IMR-90 (cell line): ENCODE measurements around the gene RPL27A. TPM values are rescaled to one million over a fixed set of nuclear protein-coding genes. Genes with fewer than 3 reads are reported as not detected.

Experiments
- ATAC-seq: fragments of 200-7000 bp; cut with Tn5 transposase; 2 replicates; pipeline ENCODE4 v1.9.1; 2020; ENCODE audit warnings: low read depth, mild to moderate bottlenecking, moderate library complexity
- BruUV-seq: library from RNA; stranded (reverse); fragments of 400-500 nt; replicated peaks from 2 replicates; lab custom pipeline; 2021; lab: Mats Ljungman, UMichigan
- CTCF ChIA-PET: fragments of 300-600 bp; formaldehyde crosslinking; extraction: SDS; loops from one replicate; lab custom pipeline; 2021; ENCODE audit warnings: antibody characterized with exemption; lab: Yijun Ruan, JAX
- POLR2A ChIA-PET: fragments of 300-600 bp; sonication (Branson Sonifier 250); formaldehyde crosslinking; loops from one replicate; lab custom pipeline; 2022; ENCODE audit warnings: antibody characterized with exemption; ENCODE audit not compliant: unreplicated experiment; lab: Charles Lee
- DNase-seq: peaks from one replicate; pipeline ENCODE4 v3.0.0; 2013
- H2AFZ ChIP-seq: replicated peaks from 2 replicates; pipeline ENCODE3; 2013; ENCODE audit warnings: low read length, mild to moderate bottlenecking; ENCODE audit not compliant: poor library complexity
- H2AK5ac ChIP-seq: 2 replicates; pipeline ENCODE4 v1.6.1; 2013; ENCODE audit warnings: low read depth, low read length, inconsistent platforms
- H2AK9ac ChIP-seq: replicated peaks from 2 replicates; pipeline ENCODE3; 2013; ENCODE audit warnings: mild to moderate bottlenecking, low read depth, low read length, moderate library complexity; ENCODE audit not compliant: poor library complexity
- H2BK120ac ChIP-seq: 2 replicates; pipeline ENCODE4 v1.6.1; 2013; ENCODE audit warnings: low read depth, low read length, inconsistent platforms
- H2BK15ac ChIP-seq: 3 replicates; pipeline ENCODE4 v1.6.1; 2013; ENCODE audit warnings: low read depth, low read length, inconsistent platforms
- H2BK20ac ChIP-seq: 2 replicates; pipeline ENCODE4 v1.6.1; 2013; ENCODE audit warnings: low read depth, mild to moderate bottlenecking, inconsistent platforms, low read length, moderate library complexity
- H2BK5ac ChIP-seq: 2 replicates; pipeline ENCODE4 v1.6.1; 2013; ENCODE audit warnings: mild to moderate bottlenecking, low read depth, low read length, inconsistent platforms; ENCODE audit not compliant: poor library complexity, severe bottlenecking
- H3K14ac ChIP-seq: replicated peaks from 2 replicates; pipeline ENCODE4 v1.6.1; 2013; ENCODE audit warnings: low read depth, low read length, inconsistent platforms
- H3K18ac ChIP-seq: 2 replicates; pipeline ENCODE4 v1.6.1; 2013; ENCODE audit warnings: low read depth, low read length, control low read depth
- H3K23ac ChIP-seq: 2 replicates; pipeline ENCODE4 v1.6.1; 2013; ENCODE audit warnings: low read depth, low read length, inconsistent platforms
- H3K27ac ChIP-seq: 2 replicates; pipeline ENCODE4 v1.5.1; 2013; ENCODE audit warnings: mild to moderate bottlenecking, control low read depth, low read length; ENCODE audit not compliant: insufficient read depth
- H3K27me3 ChIP-seq: 2 replicates; pipeline ENCODE4 v1.6.1; 2013; ENCODE audit warnings: low read length; ENCODE audit not compliant: control insufficient read depth, insufficient read depth
- H3K36me3 ChIP-seq: 2 replicates; pipeline ENCODE4 v1.6.1; 2013; ENCODE audit warnings: low read length, mixed read lengths; ENCODE audit not compliant: control insufficient read depth, insufficient read depth
- H3K4ac ChIP-seq: 2 replicates; pipeline ENCODE4 v1.6.1; 2013; ENCODE audit warnings: low read depth, low read length, inconsistent platforms
- H3K4me1 ChIP-seq: 2 replicates; pipeline ENCODE4 v1.6.1; 2013; ENCODE audit warnings: low read length, mixed read lengths; ENCODE audit not compliant: control insufficient read depth, insufficient read depth
- H3K4me2 ChIP-seq: 2 replicates; pipeline ENCODE4 v1.6.1; 2013; ENCODE audit warnings: low read depth, mild to moderate bottlenecking, control low read depth, low read length, moderate library complexity
- H3K4me3 ChIP-seq: 2 replicates; pipeline ENCODE4 v1.5.1; 2013; ENCODE audit warnings: low read depth, mild to moderate bottlenecking, control low read depth, low read length, moderate library complexity; ENCODE audit not compliant: insufficient read depth
- H3K56ac ChIP-seq: 2 replicates; pipeline ENCODE4 v1.6.1; 2013; ENCODE audit warnings: low read length, inconsistent platforms; ENCODE audit not compliant: insufficient read depth; ENCODE audit errors: extremely low read depth
- H3K79me1 ChIP-seq, 2 experiments: 2 replicates each; pipeline ENCODE4 v1.6.1; 2013; ENCODE audit warnings: low read length in 2 of 2, inconsistent platforms in 1 of 2, low read depth in 1 of 2
- H3K9ac ChIP-seq: 2 replicates; pipeline ENCODE4 v1.6.1; 2013; ENCODE audit warnings: low read depth, low read length, control low read depth
- H3K9me1 ChIP-seq: 2 replicates; pipeline ENCODE4 v1.6.1; 2013; ENCODE audit warnings: low read length, inconsistent platforms; ENCODE audit not compliant: insufficient read depth
- H3K9me3 ChIP-seq: 2 replicates; pipeline ENCODE4 v1.6.1; 2013; ENCODE audit warnings: low read length; ENCODE audit not compliant: control insufficient read depth, insufficient read depth
- H4K20me1 ChIP-seq: 2 replicates; pipeline ENCODE4 v1.6.1; 2013; ENCODE audit warnings: low read length, inconsistent platforms; ENCODE audit not compliant: insufficient read depth
- H4K5ac ChIP-seq: 2 replicates; pipeline ENCODE4 v1.6.1; 2013; ENCODE audit warnings: mild to moderate bottlenecking, low read depth, low read length, control low read depth
- H4K8ac ChIP-seq, 2 experiments: 2 replicates each; pipeline ENCODE4 v1.6.1; 2013; ENCODE audit warnings: low read depth in 2 of 2, low read length in 2 of 2, control low read depth in 1 of 2, inconsistent platforms in 1 of 2
- H4K91ac ChIP-seq: 2 replicates; pipeline ENCODE4 v1.6.1; 2013; ENCODE audit warnings: low read depth, low read length, inconsistent platforms; ENCODE audit not compliant: insufficient read depth
- BHLHE40 ChIP-seq: fragments of 150-350 bp; IDR thresholded peaks from 2 replicates; pipeline ENCODE4 v1.6.1; 2016; ENCODE audit warnings: mild to moderate bottlenecking, low read depth, low read length
- CEBPB ChIP-seq: IDR thresholded peaks from 2 replicates; pipeline ENCODE4 v1.6.1; 2012; ENCODE audit warnings: low read depth, low read length, improper control_type of control experiment
- CHD1 ChIP-seq: IDR thresholded peaks from 2 replicates; pipeline ENCODE4 v1.6.1; 2012; ENCODE audit warnings: low read depth, low read length, improper control_type of control experiment
- CTCF ChIP-seq: conservative IDR thresholded peaks from 2 replicates; pipeline ENCODE4 v1.5.1; 2012; ENCODE audit warnings: mild to moderate bottlenecking, low read depth, low read length, improper control_type of control experiment
- FOS ChIP-seq: fragments of 150-350 bp; IDR thresholded peaks from 2 replicates; pipeline ENCODE4 v1.6.1; 2016; ENCODE audit warnings: low read depth, low read length
- MAFK ChIP-seq: IDR thresholded peaks from 2 replicates; pipeline ENCODE4 v1.6.1; 2012; ENCODE audit warnings: low read depth, low read length, improper control_type of control experiment
- MAZ ChIP-seq: IDR thresholded peaks from 2 replicates; pipeline ENCODE4 v1.6.1; 2012; ENCODE audit warnings: low read depth, mild to moderate bottlenecking, low read length, improper control_type of control experiment, moderate library complexity, borderline replicate concordance
- MXI1 ChIP-seq: IDR thresholded peaks from 2 replicates; pipeline ENCODE4 v1.6.1; 2012; ENCODE audit warnings: low read depth, mild to moderate bottlenecking, low read length, moderate library complexity, borderline replicate concordance
- NFE2L2 ChIP-seq: fragments of 150-350 bp; IDR thresholded peaks from 2 replicates; pipeline ENCODE4 v1.6.1; 2016; ENCODE audit warnings: low read depth, mild to moderate bottlenecking, low read length
- POLR2A ChIP-seq: IDR thresholded peaks from 2 replicates; pipeline ENCODE4 v1.6.1; 2012; ENCODE audit warnings: mild to moderate bottlenecking, low read depth, low read length
- RAD21 ChIP-seq: IDR thresholded peaks from 2 replicates; pipeline ENCODE4 v1.6.1; 2012; ENCODE audit warnings: low read length, improper control_type of control experiment
- RCOR1 ChIP-seq: IDR thresholded peaks from 2 replicates; pipeline ENCODE4 v1.6.1; 2012; ENCODE audit warnings: mild to moderate bottlenecking, low read length, improper control_type of control experiment; ENCODE audit not compliant: insufficient replicate concordance
- RFX5 ChIP-seq: IDR thresholded peaks from 2 replicates; pipeline ENCODE4 v1.8.0; 2012; ENCODE audit warnings: low read depth, mild to moderate bottlenecking, low read length, moderate library complexity
- SMC3 ChIP-seq: fragments of 150-350 bp; IDR thresholded peaks from 2 replicates; pipeline ENCODE4 v1.6.1; 2016; ENCODE audit warnings: low read depth, mild to moderate bottlenecking, antibody characterized with exemption, low read length, moderate library complexity
- WGBS, 2 experiments: methylation state at CpG; one replicate each; pipeline versions ENCODE4 v1.1.5 to v1.1.7; 2013; ENCODE audit warnings: missing lambda C conversion rate in 2 of 2; ENCODE audit not compliant: insufficient read length in 1 of 2; ENCODE audit errors: extremely low coverage in 2 of 2; 5-methylcytosine and 5-hydroxymethylcytosine counted together
- dilution Hi-C: fragments of 300-500 bp; cut with HindIII; formaldehyde crosslinking; loops from one replicate; pipeline ENCODE4 v1.14.3; 2018; ENCODE audit warnings: low sequenced_read_pairs; ENCODE audit not compliant: unreplicated experiment
- in situ Hi-C: fragments of 300-500 bp; cut with MboI; formaldehyde crosslinking; loops from 3 replicates; pipeline ENCODE4 v1.14.3; 2019; ENCODE audit warnings: low sequenced_read_pairs, inconsistent platforms, mixed read lengths
- intact Hi-C: fragments of 100-400 bp; cut with micrococcal nuclease; formaldehyde crosslinking; loops from 2 replicates; pipeline ENCODE4 v1.10.0; 2022
- polyA plus RNA-seq, 3 experiments: library from polyadenylated mRNA; depleted of rRNA; stranded (reverse); fragments of >200 nt; gene quantifications; 2 replicates each; pipeline ENCODE4 v1.2.3, GENCODE V29; 2012; ENCODE audit warnings: low replicate concordance in 1 of 3
- total RNA-seq: library from RNA; depleted of rRNA; stranded (reverse); fragments of >200 nt; gene quantifications from 2 replicates; pipeline ENCODE4 v1.2.3, GENCODE V29; 2012
- TF ChIP-seq, protein P1 (sequence below): fragments of 150-350 bp; IDR thresholded peaks from 2 replicates; pipeline ENCODE4 v1.6.1; 2016; ENCODE audit warnings: low read depth, mild to moderate bottlenecking, low read length, moderate library complexity, borderline replicate concordance

Gene RPL27A
- total and polyA plus RNA-seq, 2 of the 4 experiments (the other 2 are of a cell fraction), result 786 to 849 TPM

GRCh38 chr11:8733852-8734251, 51.3 kb downstream of the RPL27A start:
- Histone ChIP-seq H2AFZ (no peak overlapping the region), H3K56ac (no peak overlapping the region), H2BK5ac (peak overlapping the region; percentile 69), H2BK15ac (peak overlapping the region; percentile 9; the same call in 2 of the 3 replicates), H2BK120ac (peak overlapping the region; percentile 51), H3K23ac (peak overlapping the region; percentile 78; the same call in 1 of the 2 replicates), H2BK20ac (no peak overlapping the region), H3K27me3 (no peaks in the 10 kb centered on the region), H4K20me1 (peaks cover 17% of the 10 kb centered on the region), H2AK5ac (peak overlapping the region; percentile 95), H3K27ac (peak overlapping the region; percentile 20), H3K9me3 (no peaks in the 10 kb centered on the region), H3K9me1 (peaks cover 49% of the 10 kb centered on the region), H3K79me1 (peaks cover 35 to 94% of the 10 kb centered on the region in 2 experiments), H3K4me2 (no peak overlapping the region), H3K4me3 (no peak overlapping the region), H2AK9ac (no peak overlapping the region), H3K18ac (peak overlapping the region; percentile 21; the same call in 1 of the 2 replicates), H4K5ac (peak overlapping the region; percentile 3), H4K8ac (peak overlapping the region in 1 of 2 experiments; percentile 25; a peak in 1 of 4 replicates), H3K9ac (no peak overlapping the region), H3K14ac (peak overlapping the region; percentile 91; the same call in 1 of the 2 replicates), H3K4ac (peak overlapping the region; percentile 96), H3K36me3 (peaks cover 36% of the 10 kb centered on the region), H4K91ac (peak overlapping the region; percentile 52; the same call in 1 of the 2 replicates), H3K4me1 (peaks cover 27% of the 10 kb centered on the region)
- dilution Hi-C loops (no loop called here), intact Hi-C loops (no loop called here), in situ Hi-C loops (no loop called here)
- CTCF ChIA-PET, result no interaction called here
- BruUV-seq, result no TSS peak
- DNase-seq, result no peak
- TF ChIP-seq NFE2L2, result no peak
- TF ChIP-seq RCOR1, result no peak
- TF ChIP-seq SMC3, result no peak
- TF ChIP-seq CHD1, result no peak
- TF ChIP-seq, protein P1, sequence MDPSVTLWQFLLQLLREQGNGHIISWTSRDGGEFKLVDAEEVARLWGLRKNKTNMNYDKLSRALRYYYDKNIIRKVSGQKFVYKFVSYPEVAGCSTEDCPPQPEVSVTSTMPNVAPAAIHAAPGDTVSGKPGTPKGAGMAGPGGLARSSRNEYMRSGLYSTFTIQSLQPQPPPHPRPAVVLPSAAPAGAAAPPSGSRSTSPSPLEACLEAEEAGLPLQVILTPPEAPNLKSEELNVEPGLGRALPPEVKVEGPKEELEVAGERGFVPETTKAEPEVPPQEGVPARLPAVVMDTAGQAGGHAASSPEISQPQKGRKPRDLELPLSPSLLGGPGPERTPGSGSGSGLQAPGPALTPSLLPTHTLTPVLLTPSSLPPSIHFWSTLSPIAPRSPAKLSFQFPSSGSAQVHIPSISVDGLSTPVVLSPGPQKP, result no peak
- no peak for TF ChIP-seq RFX5
- no peak for TF ChIP-seq MAZ
- no peak for TF ChIP-seq POLR2A
- no peak for TF ChIP-seq CEBPB
- no peak for TF ChIP-seq MAFK
- TF ChIP-seq MXI1, result no peak
- TF ChIP-seq RAD21, result no peak
- no peak for TF ChIP-seq BHLHE40
- TF ChIP-seq FOS, result no peak
- TF ChIP-seq CTCF, result no peak
- ATAC-seq, result no peak
- POLR2A ChIA-PET, result no interaction called here
- WGBS, 2 experiments, result no CpG with 5 or more reads among the region's 2 CpGs
